Adipocyte (in vitro differentiated cells): ENCODE results near the gene HEBP1.
A peak's percentile ranks its signal among the peaks of the same experiment; 100 is the strongest.
"Not testable (repeated sequence)": the region's sequence is repeated elsewhere in the genome, so short reads cannot be mapped to it uniquely, and the experiment has no call there.

ENCODE experiments used
- DNase-seq: peaks from one replicate; pipeline ENCODE4 v3.0.0-alpha.2; 2015; ENCODE audit warnings: low read depth
- H3K27me3 ChIP-seq: replicated peaks from 2 replicates; pipeline ENCODE4 v1.7.0; 2013; ENCODE audit warnings: mild to moderate bottlenecking, low read length, moderate library complexity; ENCODE audit not compliant: control insufficient read depth, insufficient read depth
- H3K36me3 ChIP-seq: 2 replicates; pipeline ENCODE4 v1.7.0; 2013; ENCODE audit warnings: low read length, mild to moderate bottlenecking, moderate library complexity; ENCODE audit not compliant: control insufficient read depth, insufficient read depth, severe bottlenecking
- H3K4me1 ChIP-seq: 2 replicates; pipeline ENCODE4 v1.7.0; 2013; ENCODE audit warnings: mild to moderate bottlenecking, low read length, moderate library complexity; ENCODE audit not compliant: control insufficient read depth, insufficient read depth
- H3K4me3 ChIP-seq: 2 replicates; pipeline ENCODE4 v1.7.0; 2013; ENCODE audit warnings: mild to moderate bottlenecking, low read length, moderate library complexity
- H3K9ac ChIP-seq: 2 replicates; pipeline ENCODE4 v1.7.0; 2013; ENCODE audit warnings: mild to moderate bottlenecking, low read length, moderate library complexity
- H3K9me3 ChIP-seq: 2 replicates; pipeline ENCODE4 v1.7.0; 2013; ENCODE audit warnings: mild to moderate bottlenecking, low read length, moderate library complexity; ENCODE audit not compliant: control insufficient read depth

HEBP1 gene

GRCh38 chr12:13036881-13037280 is 36.8 kb upstream of the HEBP1 start:
- H3K4me1 ChIP-seq, result peaks cover 25% of the 10 kb centered on the region
- DNase-seq, result no peak
- no peaks in the 10 kb centered on the region for H3K36me3 ChIP-seq
- H3K4me3 ChIP-seq, result no peak overlapping the region
- H3K27me3 ChIP-seq, result no peaks in the 10 kb centered on the region
- no peak overlapping the region for H3K9ac ChIP-seq
- H3K9me3 ChIP-seq, result no peaks in the 10 kb centered on the region

GRCh38 chr12:13035335-13035734 is 35.3 kb upstream of the HEBP1 start:
- H3K9me3 ChIP-seq, H3K36me3 ChIP-seq, H3K4me3 ChIP-seq: not testable (repeated sequence)

GRCh38 chr12:13033476-13033875 is 33.4 kb upstream of the HEBP1 start:
- no peaks in the 10 kb centered on the region for H3K9me3 ChIP-seq
- H3K27me3 ChIP-seq, result no peaks in the 10 kb centered on the region
- H3K4me1 ChIP-seq, result peaks cover 16% of the 10 kb centered on the region
- no peak for DNase-seq
- H3K36me3 ChIP-seq, result no peaks in the 10 kb centered on the region
- no peak overlapping the region for H3K4me3 ChIP-seq
- H3K9ac ChIP-seq, result peak overlapping the region; percentile 60

More at GRCh38 chr12:13035335-13035734, 35.3 kb upstream of the HEBP1 start:
- H3K27me3 ChIP-seq, H3K9ac ChIP-seq, DNase-seq: not testable (repeated sequence)
- H3K4me1 ChIP-seq, result peaks cover 25% of the 10 kb centered on the region

GRCh38 chr12:13032164-13032563 is 32.1 kb upstream of the HEBP1 start:
- H3K36me3 ChIP-seq, result no peaks in the 10 kb centered on the region
- H3K27me3 ChIP-seq, result no peaks in the 10 kb centered on the region
- H3K4me3 ChIP-seq, result no peak overlapping the region
- DNase-seq, result peak; percentile 25
- no peaks in the 10 kb centered on the region for H3K9me3 ChIP-seq
- peaks cover 9% of the 10 kb centered on the region for H3K4me1 ChIP-seq
- no peak overlapping the region for H3K9ac ChIP-seq

GRCh38 chr12:13030541-13031291 is 30.7 kb upstream of the HEBP1 start:
- no peak for DNase-seq
- Histone ChIP-seq H3K27me3 (no peaks in the 10 kb centered on the region), H3K9me3 (no peaks in the 10 kb centered on the region), H3K36me3 (no peaks in the 10 kb centered on the region), H3K4me3 (no peak overlapping the region), H3K9ac (no peak overlapping the region), H3K4me1 (peaks cover 21% of the 10 kb centered on the region)

GRCh38 chr12:13028825-13029570 is 28.9 kb upstream of the HEBP1 start:
- no peaks in the 10 kb centered on the region for H3K9me3 ChIP-seq
- no peak overlapping the region for H3K4me3 ChIP-seq
- no peaks in the 10 kb centered on the region for H3K27me3 ChIP-seq
- no peaks in the 10 kb centered on the region for H3K36me3 ChIP-seq
- no peak overlapping the region for H3K9ac ChIP-seq
- H3K4me1 ChIP-seq, result peaks cover 21% of the 10 kb centered on the region
- no peak for DNase-seq

GRCh38 chr12:13027508-13027907 is 27.4 kb upstream of the HEBP1 start:
- no peak for DNase-seq
- Histone ChIP-seq H3K4me1 (peaks cover 17% of the 10 kb centered on the region), H3K9me3 (no peaks in the 10 kb centered on the region), H3K27me3 (no peaks in the 10 kb centered on the region), H3K9ac (no peak overlapping the region), H3K36me3 (no peaks in the 10 kb centered on the region), H3K4me3 (no peak overlapping the region)

GRCh38 chr12:13027032-13027431 is 27.0 kb upstream of the HEBP1 start:
- no peak for DNase-seq
- peak overlapping the region; percentile 27 for H3K4me3 ChIP-seq
- no peaks in the 10 kb centered on the region for H3K27me3 ChIP-seq
- H3K36me3 ChIP-seq, result no peaks in the 10 kb centered on the region
- peaks cover 17% of the 10 kb centered on the region for H3K4me1 ChIP-seq
- peak overlapping the region; percentile 15 for H3K9ac ChIP-seq
- H3K9me3 ChIP-seq, result no peaks in the 10 kb centered on the region

- Histone ChIP-seq H3K4me3 (peak overlapping the region; percentile 27), H3K9ac (peak overlapping the region; percentile 15), H3K9me3 (no peaks in the 10 kb centered on the region), H3K4me1 (peaks cover 17% of the 10 kb centered on the region), H3K36me3 (no peaks in the 10 kb centered on the region), H3K27me3 (no peaks in the 10 kb centered on the region)
- DNase-seq, result no peak
These were observed 26.2 kb upstream of the HEBP1 start for GRCh38 chr12:13026286-13026685.

- no peak for DNase-seq
- peak overlapping the region; percentile 62 for H3K9ac ChIP-seq
- H3K4me3 ChIP-seq, result peak overlapping the region; percentile 60
- no peaks in the 10 kb centered on the region for H3K36me3 ChIP-seq
- no peaks in the 10 kb centered on the region for H3K27me3 ChIP-seq
- peaks cover 17% of the 10 kb centered on the region for H3K4me1 ChIP-seq
- no peaks in the 10 kb centered on the region for H3K9me3 ChIP-seq
These were observed 24.5 kb upstream of the HEBP1 start for GRCh38 chr12:13024531-13024916.

GRCh38 chr12:13023811-13024530 is 23.9 kb upstream of the HEBP1 start:
- no peaks in the 10 kb centered on the region for H3K36me3 ChIP-seq
- DNase-seq, result peak; percentile 89

More at GRCh38 chr12:13023811-13024530, 23.9 kb upstream of the HEBP1 start:
- H3K9ac ChIP-seq, result peak overlapping the region; percentile 62
- H3K9me3 ChIP-seq, result no peaks in the 10 kb centered on the region
- H3K4me1 ChIP-seq, result peaks cover 17% of the 10 kb centered on the region
- peak overlapping the region; percentile 60 for H3K4me3 ChIP-seq
- H3K27me3 ChIP-seq, result no peaks in the 10 kb centered on the region
